ENCODE measurements around the gene LHFPL3.

- TF ChIP-seq, protein P1, sequence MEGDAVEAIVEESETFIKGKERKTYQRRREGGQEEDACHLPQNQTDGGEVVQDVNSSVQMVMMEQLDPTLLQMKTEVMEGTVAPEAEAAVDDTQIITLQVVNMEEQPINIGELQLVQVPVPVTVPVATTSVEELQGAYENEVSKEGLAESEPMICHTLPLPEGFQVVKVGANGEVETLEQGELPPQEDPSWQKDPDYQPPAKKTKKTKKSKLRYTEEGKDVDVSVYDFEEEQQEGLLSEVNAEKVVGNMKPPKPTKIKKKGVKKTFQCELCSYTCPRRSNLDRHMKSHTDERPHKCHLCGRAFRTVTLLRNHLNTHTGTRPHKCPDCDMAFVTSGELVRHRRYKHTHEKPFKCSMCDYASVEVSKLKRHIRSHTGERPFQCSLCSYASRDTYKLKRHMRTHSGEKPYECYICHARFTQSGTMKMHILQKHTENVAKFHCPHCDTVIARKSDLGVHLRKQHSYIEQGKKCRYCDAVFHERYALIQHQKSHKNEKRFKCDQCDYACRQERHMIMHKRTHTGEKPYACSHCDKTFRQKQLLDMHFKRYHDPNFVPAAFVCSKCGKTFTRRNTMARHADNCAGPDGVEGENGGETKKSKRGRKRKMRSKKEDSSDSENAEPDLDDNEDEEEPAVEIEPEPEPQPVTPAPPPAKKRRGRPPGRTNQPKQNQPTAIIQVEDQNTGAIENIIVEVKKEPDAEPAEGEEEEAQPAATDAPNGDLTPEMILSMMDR (IDR thresholded peaks at IDR 0.05; ENCODE audit: low read depth, low read length): no peak
- no peak for TF ChIP-seq POLR2A (IDR thresholded peaks at IDR 0.05; ENCODE audit: extremely low read depth, insufficient read length)
- TF ChIP-seq, protein P2, sequence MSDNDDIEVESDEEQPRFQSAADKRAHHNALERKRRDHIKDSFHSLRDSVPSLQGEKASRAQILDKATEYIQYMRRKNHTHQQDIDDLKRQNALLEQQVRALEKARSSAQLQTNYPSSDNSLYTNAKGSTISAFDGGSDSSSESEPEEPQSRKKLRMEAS (IDR thresholded peaks at IDR 0.05; ENCODE audit: low read depth, low read length): no peak
Measured at GRCh38 chr7:104652865-104653264, 324.5 kb downstream of the LHFPL3 start.
